ENCODE measurements around the gene ZNF775. TPM values are rescaled to one million over a fixed set of nuclear protein-coding genes. Genes with fewer than 3 reads are reported as not detected.

ZNF775 gene
- total RNA-seq, 1 donor from 2014 or later: 12.1 TPM

GRCh38 chr7:150443793-150444540, 64.8 kb downstream of the ZNF775 start:
- Mint-ChIP-seq H3K27me3 (ENCODE audit: unreplicated experiment) (peaks cover 9% of the 10 kb centered on the region), H3K4me1 (ENCODE audit: unreplicated experiment) (peaks cover 23% of the 10 kb centered on the region), H3K9me3 (ENCODE audit: unreplicated experiment) (no peaks in the 10 kb centered on the region), H3K4me3 (ENCODE audit: unreplicated experiment) (no peak overlapping the region), H3K27ac (ENCODE audit: unreplicated experiment) (no peak overlapping the region), H3K36me3 (ENCODE audit: low read depth, unreplicated experiment) (peaks cover 10% of the 10 kb centered on the region)
- DNase-seq (ENCODE audit: low spot score): no peak
- TF ChIP-seq CTCF (IDR thresholded peaks at IDR 0.05; ENCODE audit: unreplicated experiment): no peak

- Mint-ChIP-seq H3K27ac (ENCODE audit: unreplicated experiment) (no peak overlapping the region), H3K27me3 (ENCODE audit: unreplicated experiment) (peaks cover 9% of the 10 kb centered on the region), H3K4me1 (ENCODE audit: unreplicated experiment) (peaks cover 32% of the 10 kb centered on the region), H3K9me3 (ENCODE audit: unreplicated experiment) (no peaks in the 10 kb centered on the region), H3K4me3 (ENCODE audit: unreplicated experiment) (no peak overlapping the region), H3K36me3 (ENCODE audit: low read depth, unreplicated experiment) (peaks cover 10% of the 10 kb centered on the region)
- DNase-seq (ENCODE audit: low spot score): no peak
- TF ChIP-seq CTCF (IDR thresholded peaks at IDR 0.05; ENCODE audit: unreplicated experiment): no peak
Observed at GRCh38 chr7:150444674-150445365, 65.7 kb downstream of the ZNF775 start.

GRCh38 chr7:150446288-150446938, 67.3 kb downstream of the ZNF775 start:
- H3K4me3 Mint-ChIP-seq (ENCODE audit: unreplicated experiment): no peak overlapping the region
- H3K27me3 Mint-ChIP-seq (ENCODE audit: unreplicated experiment): peaks cover 12% of the 10 kb centered on the region
- peaks cover 14% of the 10 kb centered on the region for H3K36me3 Mint-ChIP-seq (ENCODE audit: low read depth, unreplicated experiment)
- TF ChIP-seq CTCF (IDR thresholded peaks at IDR 0.05; ENCODE audit: unreplicated experiment): no peak
- peaks cover 46% of the 10 kb centered on the region for H3K4me1 Mint-ChIP-seq (ENCODE audit: unreplicated experiment)
- H3K9me3 Mint-ChIP-seq (ENCODE audit: unreplicated experiment): no peaks in the 10 kb centered on the region
- no peak for DNase-seq (ENCODE audit: low spot score)
- no peak overlapping the region for H3K27ac Mint-ChIP-seq (ENCODE audit: unreplicated experiment)

Other genes with a start within 250 kb of the ZNF775 start
- 5.1 TPM for gene LRRC61, start 56.0 kb upstream of the ZNF775 start, total RNA-seq (ENCODE audit: unreplicated experiment)
- gene ACTR3C, start 55.8 kb upstream of the ZNF775 start, total RNA-seq (ENCODE audit: unreplicated experiment): 0.87 TPM
- gene RARRES2, start 37.7 kb upstream of the ZNF775 start, total RNA-seq (ENCODE audit: unreplicated experiment): 4.9 TPM
- gene REPIN1, start 10.5 kb upstream of the ZNF775 start, total RNA-seq (ENCODE audit: unreplicated experiment): 138 TPM
- 143 TPM for gene GIMAP8, start 71.3 kb downstream of the ZNF775 start, total RNA-seq (ENCODE audit: unreplicated experiment)
- gene GIMAP7, start 135.5 kb downstream of the ZNF775 start, total RNA-seq (ENCODE audit: unreplicated experiment): 2.2 TPM
- gene GIMAP4, start 188.1 kb downstream of the ZNF775 start, total RNA-seq (ENCODE audit: unreplicated experiment): 6.4 TPM

All from endothelial cell (in vitro differentiated cells).